Measurements from ENCODE around the gene BRAF.

DNA sequence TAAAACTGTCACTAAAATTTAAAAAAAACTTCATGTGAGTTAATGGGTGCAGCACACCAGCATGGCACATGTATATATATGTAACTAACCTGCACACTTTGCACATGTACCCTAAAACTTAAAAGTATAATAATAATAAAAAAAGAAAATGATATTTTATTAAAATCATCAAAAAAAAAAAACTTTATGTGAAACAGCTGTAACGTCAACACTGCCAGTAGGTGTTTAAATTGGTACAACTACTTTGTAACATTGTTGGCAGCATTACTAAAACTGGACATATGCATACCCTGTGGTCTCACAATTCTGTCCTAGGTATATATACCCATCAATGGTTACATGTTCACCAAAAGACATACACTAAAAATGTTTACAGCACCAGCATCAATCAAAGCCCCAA is 146.2 kb downstream of the BRAF start:
- TF ChIP-seq BRCA1 (IDR thresholded peaks at IDR 0.05; ENCODE audit: low read depth, low read length) (no peak), TCF12 (IDR thresholded peaks at IDR 0.05; ENCODE audit: low read depth, low read length) (no peak), NRF1 (IDR thresholded peaks at IDR 0.05; ENCODE audit: low read depth, low read length) (no peak), TAF1 (IDR thresholded peaks at IDR 0.05; ENCODE audit: low read depth, low read length) (no peak), SP1 (IDR thresholded peaks at IDR 0.05; ENCODE audit: low read depth, low read length) (no peak), RFX5 (IDR thresholded peaks at IDR 0.05; ENCODE audit: borderline replicate concordance, low read depth, low read length) (no peak), POLR2A (IDR thresholded peaks at IDR 0.05; ENCODE audit: control extremely low read depth in 1 of 2, low read depth in 2 of 2, low read length in 2 of 2) (no peak), TEAD4 (IDR thresholded peaks at IDR 0.05; ENCODE audit: low read depth, low read length) (no peak), EZH2 (IDR thresholded peaks at IDR 0.05; ENCODE audit: low read depth, low read length, severe bottlenecking) (no peak), RAD21 (IDR thresholded peaks at IDR 0.05 in 1 of 2, conservative IDR thresholded peaks at IDR 0.05 in 1 of 2; ENCODE audit: low read depth in 2 of 2, low read length in 2 of 2) (no peak), JUN (IDR thresholded peaks at IDR 0.05; ENCODE audit: low read depth, low read length) (no peak)
- TF ChIP-seq, protein P1, sequence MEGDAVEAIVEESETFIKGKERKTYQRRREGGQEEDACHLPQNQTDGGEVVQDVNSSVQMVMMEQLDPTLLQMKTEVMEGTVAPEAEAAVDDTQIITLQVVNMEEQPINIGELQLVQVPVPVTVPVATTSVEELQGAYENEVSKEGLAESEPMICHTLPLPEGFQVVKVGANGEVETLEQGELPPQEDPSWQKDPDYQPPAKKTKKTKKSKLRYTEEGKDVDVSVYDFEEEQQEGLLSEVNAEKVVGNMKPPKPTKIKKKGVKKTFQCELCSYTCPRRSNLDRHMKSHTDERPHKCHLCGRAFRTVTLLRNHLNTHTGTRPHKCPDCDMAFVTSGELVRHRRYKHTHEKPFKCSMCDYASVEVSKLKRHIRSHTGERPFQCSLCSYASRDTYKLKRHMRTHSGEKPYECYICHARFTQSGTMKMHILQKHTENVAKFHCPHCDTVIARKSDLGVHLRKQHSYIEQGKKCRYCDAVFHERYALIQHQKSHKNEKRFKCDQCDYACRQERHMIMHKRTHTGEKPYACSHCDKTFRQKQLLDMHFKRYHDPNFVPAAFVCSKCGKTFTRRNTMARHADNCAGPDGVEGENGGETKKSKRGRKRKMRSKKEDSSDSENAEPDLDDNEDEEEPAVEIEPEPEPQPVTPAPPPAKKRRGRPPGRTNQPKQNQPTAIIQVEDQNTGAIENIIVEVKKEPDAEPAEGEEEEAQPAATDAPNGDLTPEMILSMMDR (IDR thresholded peaks at IDR 0.05; ENCODE audit: control extremely low read depth in 1 of 3, insufficient read depth in 1 of 3, low read depth in 1 of 3, low read length in 3 of 3) = no peak
